Astrocyte (in vitro differentiated cells and primary cell): ENCODE measurements around the gene GPC3. TPM values are rescaled to one million over a fixed set of nuclear protein-coding genes. Genes with fewer than 3 reads are reported as not detected.
A peak's percentile ranks its signal among the peaks of the same experiment; 100 is the strongest.

ENCODE experiments used
- DNase-seq: peaks from one replicate; pipeline ENCODE4 v3.0.0-alpha.2; 2010; ENCODE audit warnings: low read depth
- FAIRE-seq: peaks from 2 replicates; lab custom pipeline; 2011; peaks lifted over from hg19 to GRCh38; lab: Jason Lieb, UNC
- H2AFZ ChIP-seq: 2 replicates; pipeline ENCODE4 v1.6.0; 2012; ENCODE audit warnings: low read depth, low read length, inconsistent platforms
- H3K27ac ChIP-seq: 2 replicates; pipeline ENCODE4 v1.5.1; 2011; ENCODE audit warnings: low read depth, low read length, inconsistent platforms
- H3K27me3 ChIP-seq: 2 replicates; pipeline ENCODE4 v1.6.0; 2011; ENCODE audit warnings: low read length, inconsistent platforms; ENCODE audit not compliant: insufficient read depth
- H3K36me3 ChIP-seq: 2 replicates; pipeline ENCODE4 v1.5.1; 2011; ENCODE audit warnings: low read length, inconsistent platforms; ENCODE audit not compliant: insufficient read depth
- H3K4me1 ChIP-seq: 2 replicates; pipeline ENCODE4 v1.5.1; 2011; ENCODE audit warnings: low read length, inconsistent platforms; ENCODE audit not compliant: insufficient read depth
- H3K4me2 ChIP-seq: 2 replicates; pipeline ENCODE4 v1.6.0; 2012; ENCODE audit warnings: low read length, inconsistent platforms
- H3K4me3 ChIP-seq: 2 replicates; pipeline ENCODE4 v1.5.1; 2011; ENCODE audit warnings: low read depth, mild to moderate bottlenecking, low read length, inconsistent platforms; ENCODE audit not compliant: insufficient read depth
- H3K79me2 ChIP-seq: 2 replicates; pipeline ENCODE4 v1.6.0; 2012; ENCODE audit warnings: mild to moderate bottlenecking, low read length, inconsistent platforms; ENCODE audit not compliant: insufficient read depth
- H3K9ac ChIP-seq: 2 replicates; pipeline ENCODE4 v1.6.0; 2012; ENCODE audit warnings: mild to moderate bottlenecking, low read length, inconsistent platforms
- H3K9me3 ChIP-seq: 2 replicates; pipeline ENCODE4 v1.5.1; 2012; ENCODE audit warnings: low read depth, mild to moderate bottlenecking, low read length, inconsistent platforms; ENCODE audit not compliant: insufficient read depth
- H4K20me1 ChIP-seq: 2 replicates; pipeline ENCODE4 v1.6.0; 2012; ENCODE audit warnings: low read length, inconsistent platforms; ENCODE audit not compliant: insufficient read depth
- H3K27ac Mint-ChIP-seq: one replicate; pipeline ENCODE4 v1.8.0; 2021; ENCODE audit warnings: mild to moderate bottlenecking, mixed read lengths; ENCODE audit not compliant: unreplicated experiment
- H3K27me3 Mint-ChIP-seq: one replicate; pipeline ENCODE4 v1.8.0; 2021; ENCODE audit warnings: low read depth, mixed read lengths; ENCODE audit not compliant: unreplicated experiment
- H3K36me3 Mint-ChIP-seq: one replicate; pipeline ENCODE4 v1.8.0; 2021; ENCODE audit warnings: low read depth, mixed read lengths; ENCODE audit not compliant: unreplicated experiment
- H3K4me1 Mint-ChIP-seq: one replicate; pipeline ENCODE4 v1.8.0; 2021; ENCODE audit warnings: low read depth, mixed read lengths; ENCODE audit not compliant: unreplicated experiment
- H3K4me3 Mint-ChIP-seq: one replicate; pipeline ENCODE4 v1.8.0; 2021; ENCODE audit warnings: mild to moderate bottlenecking, moderate library complexity, mixed read lengths; ENCODE audit not compliant: unreplicated experiment
- H3K9me3 Mint-ChIP-seq: one replicate; pipeline ENCODE4 v1.8.0; 2021; ENCODE audit warnings: mild to moderate bottlenecking, mixed read lengths; ENCODE audit not compliant: unreplicated experiment
- EZH2 ChIP-seq: IDR thresholded peaks from 2 replicates; pipeline ENCODE4 v1.6.1; 2012; ENCODE audit warnings: mild to moderate bottlenecking, low read length, inconsistent platforms; ENCODE audit not compliant: insufficient read depth
- total RNA-seq: library from RNA; stranded (reverse); gene quantifications from 2 replicates; pipeline ENCODE4 v1.2.1, GENCODE V29; 2021
- TF ChIP-seq, protein P1 (sequence below): IDR thresholded peaks from 2 replicates; pipeline ENCODE4 v1.5.1; 2011; ENCODE audit warnings: low read depth, mild to moderate bottlenecking, inconsistent platforms, low read length, moderate library complexity; ENCODE audit not compliant: insufficient read depth

Gene GPC3
- total RNA-seq, 1 donor from 2014 or later = 8.2 TPM

DNA sequence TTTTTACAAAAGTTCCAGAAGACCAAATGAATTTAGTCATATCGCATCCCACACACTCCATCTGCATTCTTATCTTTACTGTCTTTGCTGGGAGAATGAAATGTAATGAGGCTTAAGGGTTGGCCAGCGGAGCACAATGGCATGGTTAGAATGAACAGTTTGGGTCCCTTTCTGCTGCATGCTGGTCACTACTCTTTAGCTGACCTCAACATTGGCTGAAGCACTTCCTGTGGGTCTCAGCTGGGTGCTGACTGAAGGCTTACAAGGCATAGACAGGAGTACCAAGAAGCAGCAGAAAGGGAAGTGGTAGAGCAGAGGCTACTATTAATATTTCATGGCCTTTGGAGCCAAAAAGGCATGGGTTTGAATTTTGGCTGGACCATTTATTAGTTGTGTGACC, 410.7 kb downstream of the GPC3 start:
- Mint-ChIP-seq H3K4me3 (no peak overlapping the region), H3K27ac (no peak overlapping the region), H3K9me3 (peaks cover 1% of the 10 kb centered on the region), H3K27me3 (no peaks in the 10 kb centered on the region), H3K36me3 (no peaks in the 10 kb centered on the region), H3K4me1 (peaks cover 2% of the 10 kb centered on the region)
- FAIRE-seq (peak; percentile 73), DNase-seq (peak; percentile 70)
- no peaks in the 10 kb centered on the region for H3K79me2 ChIP-seq
- H3K36me3 ChIP-seq = no peaks in the 10 kb centered on the region
- H3K9ac ChIP-seq = no peak overlapping the region
- no peak overlapping the region for H3K27ac ChIP-seq
- no peak overlapping the region for H3K4me2 ChIP-seq
- H2AFZ ChIP-seq = no peak overlapping the region
- no peaks in the 10 kb centered on the region for H3K9me3 ChIP-seq
- H4K20me1 ChIP-seq = no peaks in the 10 kb centered on the region
- no peak for TF ChIP-seq EZH2
- TF ChIP-seq, protein P1, sequence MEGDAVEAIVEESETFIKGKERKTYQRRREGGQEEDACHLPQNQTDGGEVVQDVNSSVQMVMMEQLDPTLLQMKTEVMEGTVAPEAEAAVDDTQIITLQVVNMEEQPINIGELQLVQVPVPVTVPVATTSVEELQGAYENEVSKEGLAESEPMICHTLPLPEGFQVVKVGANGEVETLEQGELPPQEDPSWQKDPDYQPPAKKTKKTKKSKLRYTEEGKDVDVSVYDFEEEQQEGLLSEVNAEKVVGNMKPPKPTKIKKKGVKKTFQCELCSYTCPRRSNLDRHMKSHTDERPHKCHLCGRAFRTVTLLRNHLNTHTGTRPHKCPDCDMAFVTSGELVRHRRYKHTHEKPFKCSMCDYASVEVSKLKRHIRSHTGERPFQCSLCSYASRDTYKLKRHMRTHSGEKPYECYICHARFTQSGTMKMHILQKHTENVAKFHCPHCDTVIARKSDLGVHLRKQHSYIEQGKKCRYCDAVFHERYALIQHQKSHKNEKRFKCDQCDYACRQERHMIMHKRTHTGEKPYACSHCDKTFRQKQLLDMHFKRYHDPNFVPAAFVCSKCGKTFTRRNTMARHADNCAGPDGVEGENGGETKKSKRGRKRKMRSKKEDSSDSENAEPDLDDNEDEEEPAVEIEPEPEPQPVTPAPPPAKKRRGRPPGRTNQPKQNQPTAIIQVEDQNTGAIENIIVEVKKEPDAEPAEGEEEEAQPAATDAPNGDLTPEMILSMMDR = no peak
- no peaks in the 10 kb centered on the region for H3K4me1 ChIP-seq
- H3K4me3 ChIP-seq = no peak overlapping the region
- no peaks in the 10 kb centered on the region for H3K27me3 ChIP-seq

DNA sequence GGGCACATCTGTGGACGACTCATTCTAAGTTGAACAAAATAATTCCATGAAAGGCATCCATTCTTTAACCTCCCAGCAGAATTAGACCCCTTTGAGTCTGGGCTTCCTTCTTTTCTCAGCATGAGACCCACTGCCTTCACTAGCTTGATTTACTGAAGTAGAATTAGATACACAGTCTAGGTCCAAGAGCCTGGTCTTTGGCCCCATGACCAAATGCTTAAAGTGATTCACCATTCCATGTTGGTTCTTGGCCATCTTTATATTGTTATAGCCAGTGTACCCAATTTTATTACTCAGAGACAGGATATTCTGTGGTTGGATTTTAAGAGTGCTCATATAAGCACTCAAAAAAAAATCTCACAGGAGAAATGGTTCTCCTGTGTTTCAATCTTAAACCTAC, 414.8 kb downstream of the GPC3 start:
- H3K4me3 ChIP-seq = no peak overlapping the region
- Mint-ChIP-seq H3K27me3 (no peaks in the 10 kb centered on the region), H3K27ac (no peak overlapping the region), H3K36me3 (no peaks in the 10 kb centered on the region), H3K4me3 (no peak overlapping the region), H3K4me1 (peaks cover under 1% of the 10 kb centered on the region), H3K9me3 (peaks cover 1% of the 10 kb centered on the region)
- no peak overlapping the region for H3K4me2 ChIP-seq
- no peaks in the 10 kb centered on the region for H4K20me1 ChIP-seq
- H3K27me3 ChIP-seq = no peaks in the 10 kb centered on the region
- DNase-seq (peak; percentile 67), FAIRE-seq (no peak)
- no peaks in the 10 kb centered on the region for H3K79me2 ChIP-seq
- H2AFZ ChIP-seq = no peak overlapping the region
- no peaks in the 10 kb centered on the region for H3K9me3 ChIP-seq
- no peak for TF ChIP-seq EZH2
- TF ChIP-seq, protein P1 = no peak
- H3K9ac ChIP-seq = no peak overlapping the region
- H3K4me1 ChIP-seq = peaks cover 3% of the 10 kb centered on the region
- H3K27ac ChIP-seq = no peak overlapping the region
- no peaks in the 10 kb centered on the region for H3K36me3 ChIP-seq

DNA sequence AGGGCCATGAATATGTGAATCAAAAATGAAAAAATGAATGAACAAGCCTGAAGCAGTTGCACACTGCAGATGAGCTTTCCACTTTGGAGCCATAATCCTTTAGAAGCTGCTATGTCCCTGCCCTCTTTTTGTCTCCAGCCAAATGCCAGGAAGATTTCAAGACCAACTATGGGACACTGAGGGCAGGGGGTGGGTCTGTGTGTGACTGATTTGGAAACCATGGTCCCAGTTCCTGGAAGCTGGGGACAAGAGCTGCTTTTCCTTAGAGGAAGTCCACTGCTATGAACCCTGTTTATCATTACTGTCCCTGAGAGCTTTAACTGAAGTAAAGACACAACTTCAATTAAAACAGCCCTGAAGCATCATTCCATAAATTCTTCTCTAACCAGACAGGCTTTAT, 416.2 kb downstream of the GPC3 start:
- H3K9me3 ChIP-seq = no peaks in the 10 kb centered on the region
- Mint-ChIP-seq H3K27ac (no peak overlapping the region), H3K27me3 (no peaks in the 10 kb centered on the region), H3K4me3 (no peak overlapping the region), H3K36me3 (no peaks in the 10 kb centered on the region), H3K9me3 (no peaks in the 10 kb centered on the region), H3K4me1 (no peaks in the 10 kb centered on the region)
- no peaks in the 10 kb centered on the region for H4K20me1 ChIP-seq
- no peak overlapping the region for H3K4me2 ChIP-seq
- no peak overlapping the region for H3K4me3 ChIP-seq
- DNase-seq = no peak
- TF ChIP-seq, protein P1 = no peak
- H3K27me3 ChIP-seq = no peaks in the 10 kb centered on the region
- peaks cover 3% of the 10 kb centered on the region for H3K4me1 ChIP-seq
- no peak overlapping the region for H2AFZ ChIP-seq
- no peaks in the 10 kb centered on the region for H3K36me3 ChIP-seq
- H3K79me2 ChIP-seq = no peaks in the 10 kb centered on the region
- no peak for FAIRE-seq
- H3K27ac ChIP-seq = no peak overlapping the region
- no peak overlapping the region for H3K9ac ChIP-seq
